Progenitor cell of endocrine pancreas (in vitro differentiated cells): ENCODE measurements around the gene MRPL12. TPM values are rescaled to one million over a fixed set of nuclear protein-coding genes. Genes with fewer than 3 reads are reported as not detected.

Source experiments
- DNase-seq: peaks from one replicate; pipeline ENCODE4 v3.0.0; 2021; ENCODE audit warnings: low spot score; ENCODE audit not compliant: unreplicated experiment
- H3K27ac Mint-ChIP-seq: 2 replicates; pipeline ENCODE4 v1.8.0; 2021; ENCODE audit warnings: mild to moderate bottlenecking, moderate library complexity, mixed read lengths
- H3K27me3 Mint-ChIP-seq: 2 replicates; pipeline ENCODE4 v1.8.0; 2021; ENCODE audit warnings: mixed read lengths
- H3K36me3 Mint-ChIP-seq: 2 replicates; pipeline ENCODE4 v1.8.0; 2022; ENCODE audit warnings: mixed read lengths; ENCODE audit not compliant: insufficient read depth
- H3K4me1 Mint-ChIP-seq: 2 replicates; pipeline ENCODE4 v1.8.0; 2021; ENCODE audit warnings: low read depth, mixed read lengths
- H3K4me3 Mint-ChIP-seq: 2 replicates; pipeline ENCODE4 v1.8.0; 2021; ENCODE audit warnings: low read depth, mild to moderate bottlenecking, moderate library complexity, mixed read lengths
- H3K9me3 Mint-ChIP-seq: 2 replicates; pipeline ENCODE4 v1.8.0; 2021; ENCODE audit warnings: low read depth, mixed read lengths
- total RNA-seq: library from RNA; stranded (reverse); gene quantifications from 2 replicates; pipeline ENCODE4 v1.2.1, GENCODE V29; 2021
- TF ChIP-seq, protein P1 (sequence below): fragments of 200-600 bp; sonication (generic); IDR thresholded peaks from one replicate; pipeline ENCODE4 v1.5.0; 2021; ENCODE audit warnings: antibody characterized with exemption, mild to moderate bottlenecking; ENCODE audit not compliant: unreplicated experiment

The MRPL12 gene
- total RNA-seq, 1 donor from 2014 or later, result 63.6 TPM

DNA sequence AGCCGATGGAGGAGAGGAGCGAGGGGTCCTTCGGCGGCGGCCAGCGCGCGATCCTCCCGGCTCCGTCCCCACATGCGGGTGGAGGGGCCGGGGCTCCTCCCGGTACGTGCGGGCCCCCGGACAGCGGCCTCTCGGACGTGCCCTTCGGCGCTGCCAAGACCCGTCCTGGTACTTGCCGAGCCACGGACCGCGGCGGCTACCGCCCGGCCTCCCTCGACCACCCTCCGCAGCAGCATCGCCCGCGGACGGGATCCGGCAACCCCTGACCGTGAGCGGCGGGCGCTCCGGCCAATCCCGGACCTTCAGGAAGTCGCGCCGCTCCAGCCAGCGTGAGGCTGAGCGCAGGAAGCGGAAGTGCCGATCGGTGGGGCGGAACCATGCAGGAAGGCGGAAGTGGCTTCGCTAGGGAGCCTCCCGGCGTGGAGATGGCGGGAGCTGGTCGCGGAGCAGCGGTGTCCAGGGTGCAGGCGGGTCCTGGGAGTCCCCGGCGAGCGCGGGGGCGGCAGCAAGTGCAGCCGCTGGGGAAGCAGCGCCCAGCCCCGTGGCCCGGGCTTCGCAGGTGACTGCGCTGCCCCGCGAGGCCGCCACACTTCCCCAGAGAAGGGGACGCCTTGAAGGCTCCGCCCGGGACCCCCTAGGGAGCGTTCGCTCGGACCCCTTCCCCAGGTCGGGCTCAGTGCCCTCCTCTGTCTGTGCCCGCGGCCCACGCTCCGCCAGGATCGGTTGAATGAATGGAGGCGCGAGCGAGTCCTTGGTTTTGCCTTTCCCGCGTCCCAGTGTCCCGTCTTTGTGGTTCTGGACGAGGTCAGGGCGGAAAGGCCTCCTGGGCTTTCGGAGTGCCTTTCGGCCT is 36.6 kb upstream of the MRPL12 start, which contains the start of the genes CCDC137 and OXLD1:
Gene CCDC137 (plus strand): TSS at position 396 of the 850 bp plus-strand sequence. CDS start 30 bp downstream, at position 426.
Gene OXLD1 (minus strand): TSS at position 264 of the 850 bp plus-strand sequence. CDS start 28 bp downstream, at position 236.
- peak; percentile 90 for DNase-seq
- Mint-ChIP-seq H3K4me1 (peaks cover 18% of the 10 kb centered on the region), H3K27ac (peak within 1 kb of the TSS; percentile 96), H3K27me3 (no peaks in the 10 kb centered on the region), H3K9me3 (no peaks in the 10 kb centered on the region), H3K4me3 (peak within 1 kb of the TSS; percentile 96), H3K36me3 (peaks cover 8% of the 10 kb centered on the region)
- TF ChIP-seq, protein P1, sequence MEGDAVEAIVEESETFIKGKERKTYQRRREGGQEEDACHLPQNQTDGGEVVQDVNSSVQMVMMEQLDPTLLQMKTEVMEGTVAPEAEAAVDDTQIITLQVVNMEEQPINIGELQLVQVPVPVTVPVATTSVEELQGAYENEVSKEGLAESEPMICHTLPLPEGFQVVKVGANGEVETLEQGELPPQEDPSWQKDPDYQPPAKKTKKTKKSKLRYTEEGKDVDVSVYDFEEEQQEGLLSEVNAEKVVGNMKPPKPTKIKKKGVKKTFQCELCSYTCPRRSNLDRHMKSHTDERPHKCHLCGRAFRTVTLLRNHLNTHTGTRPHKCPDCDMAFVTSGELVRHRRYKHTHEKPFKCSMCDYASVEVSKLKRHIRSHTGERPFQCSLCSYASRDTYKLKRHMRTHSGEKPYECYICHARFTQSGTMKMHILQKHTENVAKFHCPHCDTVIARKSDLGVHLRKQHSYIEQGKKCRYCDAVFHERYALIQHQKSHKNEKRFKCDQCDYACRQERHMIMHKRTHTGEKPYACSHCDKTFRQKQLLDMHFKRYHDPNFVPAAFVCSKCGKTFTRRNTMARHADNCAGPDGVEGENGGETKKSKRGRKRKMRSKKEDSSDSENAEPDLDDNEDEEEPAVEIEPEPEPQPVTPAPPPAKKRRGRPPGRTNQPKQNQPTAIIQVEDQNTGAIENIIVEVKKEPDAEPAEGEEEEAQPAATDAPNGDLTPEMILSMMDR, result no peak

DNA sequence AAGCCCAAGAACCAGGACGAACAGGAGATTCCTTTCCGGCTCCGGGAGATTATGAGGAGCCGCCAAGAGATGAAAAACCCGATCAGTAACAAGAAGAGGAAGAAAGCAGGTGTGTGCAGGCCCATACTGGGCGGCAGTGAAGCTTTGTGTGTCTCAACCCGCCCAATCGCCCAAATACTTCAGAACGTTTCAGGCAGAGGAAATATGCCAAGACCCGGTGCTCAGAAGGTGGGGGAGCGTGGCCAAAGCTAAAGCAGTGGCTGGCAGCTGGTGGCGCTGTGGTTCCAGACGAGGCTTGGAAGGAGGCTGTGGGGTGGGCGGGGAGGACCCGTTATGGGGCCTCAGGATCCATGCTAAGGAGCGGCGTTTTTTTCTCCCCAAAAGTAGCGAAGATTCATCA is 35.4 kb upstream of the MRPL12 start:
- Mint-ChIP-seq H3K27me3 (no peaks in the 10 kb centered on the region), H3K4me3 (peak overlapping the region; percentile 96), H3K4me1 (peaks cover 18% of the 10 kb centered on the region), H3K9me3 (no peaks in the 10 kb centered on the region), H3K27ac (peak overlapping the region; percentile 20), H3K36me3 (peaks cover 10% of the 10 kb centered on the region)
- TF ChIP-seq, protein P1, result no peak
- no peak for DNase-seq

DNA sequence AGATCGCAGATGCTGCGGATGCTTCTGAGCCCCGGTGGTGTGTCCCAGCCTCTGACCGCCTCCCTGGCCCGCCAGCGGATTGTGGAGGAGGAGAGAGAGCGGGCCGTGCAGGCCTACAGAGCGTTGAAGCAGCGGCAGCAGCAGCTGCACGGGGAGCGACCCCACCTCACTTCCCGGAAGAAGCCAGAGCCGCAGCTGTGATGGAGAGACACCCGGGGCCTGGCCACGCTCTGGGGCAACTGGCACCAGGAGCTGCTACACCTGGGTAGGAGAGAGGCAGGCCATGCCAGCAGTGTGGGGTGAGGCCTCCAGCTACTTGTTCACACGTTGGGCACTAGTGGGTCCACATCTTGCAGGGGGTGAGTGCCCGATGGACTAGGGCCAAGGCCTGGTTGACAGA is 30.7 kb upstream of the MRPL12 start:
- Mint-ChIP-seq H3K9me3 (no peaks in the 10 kb centered on the region), H3K4me1 (peaks cover 10% of the 10 kb centered on the region), H3K4me3 (no peak overlapping the region), H3K36me3 (peaks cover 14% of the 10 kb centered on the region), H3K27me3 (no peaks in the 10 kb centered on the region), H3K27ac (no peak overlapping the region)
- TF ChIP-seq, protein P1, result no peak
- DNase-seq, result no peak

DNA sequence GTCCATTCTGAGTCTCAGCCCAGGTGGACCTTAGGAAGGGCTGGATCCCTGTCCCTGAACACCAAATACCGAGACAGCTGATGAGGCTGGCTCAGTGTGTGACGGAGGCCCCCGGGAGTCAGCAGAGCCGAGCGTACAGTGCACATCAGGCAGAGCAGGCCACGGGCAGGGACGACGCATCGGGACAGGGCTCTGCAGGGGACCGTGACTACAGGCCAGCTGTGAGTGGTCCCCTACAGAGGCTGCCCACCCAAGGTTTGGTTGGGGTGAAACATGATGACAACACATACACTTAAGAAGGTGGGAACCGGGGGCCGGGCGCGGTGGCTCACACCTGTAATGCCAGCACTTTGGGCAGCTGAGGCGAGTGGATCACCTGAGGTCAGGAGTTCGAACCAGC is 30.2 kb upstream of the MRPL12 start:
- Mint-ChIP-seq H3K4me3 (no peak overlapping the region), H3K27ac (no peak overlapping the region), H3K4me1 (peaks cover 6% of the 10 kb centered on the region), H3K36me3 (peaks cover 9% of the 10 kb centered on the region), H3K27me3 (no peaks in the 10 kb centered on the region), H3K9me3 (no peaks in the 10 kb centered on the region)
- TF ChIP-seq, protein P1, result no peak
- DNase-seq, result no peak

DNA sequence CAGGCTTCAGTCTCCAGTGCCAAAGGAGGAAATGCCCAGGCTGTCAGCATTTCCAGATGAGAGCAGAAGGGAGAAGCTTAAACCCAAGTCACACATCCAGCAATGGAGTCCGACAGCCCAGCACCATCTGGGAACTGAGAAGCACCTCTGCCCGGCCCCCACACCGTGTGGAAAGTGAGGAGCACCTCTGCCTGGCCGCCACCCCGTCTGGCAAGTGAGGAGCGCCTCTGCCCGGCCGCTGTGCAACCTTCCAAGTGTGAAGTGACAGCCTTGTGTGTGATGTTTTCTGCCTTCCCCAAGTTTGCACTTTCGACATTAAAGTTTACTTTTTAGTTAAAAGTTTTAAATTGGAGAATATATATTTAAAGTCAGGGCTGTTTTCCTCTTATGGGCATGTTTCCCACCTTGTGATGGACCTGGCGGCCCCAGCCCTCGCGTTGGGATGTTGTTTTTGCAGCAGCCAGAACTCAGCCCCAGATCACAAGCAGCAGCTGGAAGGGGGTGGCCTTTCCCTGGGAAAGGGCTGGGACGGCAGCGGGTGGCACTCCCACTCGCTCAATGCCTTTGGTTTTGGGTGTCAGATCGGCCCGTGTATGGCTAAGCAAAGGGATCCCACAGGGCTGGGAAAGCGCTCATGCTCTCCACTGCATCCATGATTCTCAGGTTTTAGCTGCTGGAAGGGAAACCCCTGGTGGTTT is 29.5 kb upstream of the MRPL12 start:
- H3K27ac Mint-ChIP-seq, result no peak overlapping the region
- H3K4me1 Mint-ChIP-seq, result peaks cover 3% of the 10 kb centered on the region
- H3K27me3 Mint-ChIP-seq, result no peaks in the 10 kb centered on the region
- no peak overlapping the region for H3K4me3 Mint-ChIP-seq
- DNase-seq, result no peak
- no peaks in the 10 kb centered on the region for H3K9me3 Mint-ChIP-seq
- TF ChIP-seq, protein P1, result no peak
- peaks cover 9% of the 10 kb centered on the region for H3K36me3 Mint-ChIP-seq
